IPS-15b (cell line): ENCODE results near the gene BSCL2.
"Not testable (repeated sequence)": the region's sequence is repeated elsewhere in the genome, so short reads cannot be mapped to it uniquely, and the experiment has no call there.

Source experiments
- H3K27me3 ChIP-seq: one replicate; pipeline ENCODE4 v1.6.1; 2013; ENCODE audit warnings: low read length; ENCODE audit not compliant: control insufficient read depth, insufficient read depth
- H3K36me3 ChIP-seq: one replicate; pipeline ENCODE4 v1.6.1; 2013; ENCODE audit warnings: low read length; ENCODE audit not compliant: control insufficient read depth, insufficient read depth
- H3K4me1 ChIP-seq: one replicate; pipeline ENCODE4 v1.6.1; 2013; ENCODE audit warnings: mild to moderate bottlenecking, low read length; ENCODE audit not compliant: control insufficient read depth, insufficient read depth
- H3K4me3 ChIP-seq: one replicate; pipeline ENCODE4 v1.5.1; 2013; ENCODE audit warnings: low read depth, low read length
- H3K9ac ChIP-seq: one replicate; pipeline ENCODE4 v1.6.1; 2013; ENCODE audit warnings: low read depth, mild to moderate bottlenecking, low read length
- H3K9me3 ChIP-seq: one replicate; pipeline ENCODE4 v1.6.1; 2013; ENCODE audit warnings: mild to moderate bottlenecking, low read length; ENCODE audit not compliant: control insufficient read depth, insufficient read depth

BSCL2 gene

GRCh38 chr11:62703921-62704320 lies 3.3 kb downstream of the BSCL2 start:
- not testable (repeated sequence) for H3K27me3 ChIP-seq, H3K9ac ChIP-seq, H3K4me1 ChIP-seq, H3K4me3 ChIP-seq, H3K36me3 ChIP-seq, H3K9me3 ChIP-seq

- no peaks in the 10 kb centered on the region for H3K27me3 ChIP-seq
- H3K9ac ChIP-seq, result no peak overlapping the region
- H3K4me1 ChIP-seq, result no peaks in the 10 kb centered on the region
- H3K36me3 ChIP-seq, result peaks cover 5% of the 10 kb centered on the region
- H3K4me3 ChIP-seq, result no peak overlapping the region
- no peaks in the 10 kb centered on the region for H3K9me3 ChIP-seq
These were observed 5.0 kb downstream of the BSCL2 start for GRCh38 chr11:62702246-62702645.

GRCh38 chr11:62694455-62695167 lies 12.6 kb downstream of the BSCL2 start:
- Histone ChIP-seq H3K27me3 (no peaks in the 10 kb centered on the region), H3K4me1 (peaks cover under 1% of the 10 kb centered on the region), H3K4me3 (no peak overlapping the region), H3K9me3 (no peaks in the 10 kb centered on the region), H3K36me3 (peaks cover 19% of the 10 kb centered on the region), H3K9ac (no peak overlapping the region)

- not testable (repeated sequence) for H3K4me3 ChIP-seq, H3K27me3 ChIP-seq, H3K4me1 ChIP-seq, H3K9me3 ChIP-seq, H3K9ac ChIP-seq
- peaks cover 19% of the 10 kb centered on the region for H3K36me3 ChIP-seq
These were observed 13.6 kb downstream of the BSCL2 start for GRCh38 chr11:62693624-62694023.

- H3K9ac ChIP-seq, result no peak within 1 kb of the TSS
- no peaks in the 10 kb centered on the region for H3K9me3 ChIP-seq
- H3K4me3 ChIP-seq, result no peak within 1 kb of the TSS
- no peaks in the 10 kb centered on the region for H3K27me3 ChIP-seq
- peaks cover 4% of the 10 kb centered on the region for H3K4me1 ChIP-seq
- peaks cover 19% of the 10 kb centered on the region for H3K36me3 ChIP-seq
These were observed 17.6 kb downstream of the BSCL2 start, which contains the start of gene LRRN4CL for GRCh38 chr11:62689421-62690183. Gene LRRN4CL (minus strand): TSS chr11:62689530. CDS start chr11:62688508, 1,022 bp downstream.

GRCh38 chr11:62688491-62688890 lies 18.7 kb downstream of the BSCL2 start:
- H3K9me3 ChIP-seq, result no peaks in the 10 kb centered on the region
- no peaks in the 10 kb centered on the region for H3K27me3 ChIP-seq
- no peak overlapping the region for H3K4me3 ChIP-seq
- no peak overlapping the region for H3K9ac ChIP-seq
- H3K36me3 ChIP-seq, result peaks cover 15% of the 10 kb centered on the region
- peaks cover 4% of the 10 kb centered on the region for H3K4me1 ChIP-seq

- no peaks in the 10 kb centered on the region for H3K9me3 ChIP-seq
- no peaks in the 10 kb centered on the region for H3K27me3 ChIP-seq
- no peak overlapping the region for H3K4me3 ChIP-seq
- peak overlapping the region; percentile 24 for H3K9ac ChIP-seq
- H3K4me1 ChIP-seq, result peaks cover 4% of the 10 kb centered on the region
- H3K36me3 ChIP-seq, result peaks cover 13% of the 10 kb centered on the region
These were observed 19.5 kb downstream of the BSCL2 start for GRCh38 chr11:62687508-62688396.

GRCh38 chr11:62682518-62682917 lies 24.7 kb downstream of the BSCL2 start:
- no peak overlapping the region for H3K9ac ChIP-seq

GRCh38 chr11:62680825-62681240 lies 26.4 kb downstream of the BSCL2 start:
- no peak overlapping the region for H3K9ac ChIP-seq

More at GRCh38 chr11:62682518-62682917, 24.7 kb downstream of the BSCL2 start:
- Histone ChIP-seq H3K4me1 (peaks cover 3% of the 10 kb centered on the region), H3K36me3 (peaks cover 9% of the 10 kb centered on the region), H3K4me3 (no peak overlapping the region), H3K9me3 (no peaks in the 10 kb centered on the region), H3K27me3 (no peaks in the 10 kb centered on the region)

GRCh38 chr11:62678770-62679696 lies 28.2 kb downstream of the BSCL2 start, which contains the start of gene UBXN1:
Gene UBXN1 (minus strand): TSS chr11:62679073. CDS start chr11:62678923, 150 bp downstream.
- peaks cover 5% of the 10 kb centered on the region for H3K4me1 ChIP-seq
- H3K9me3 ChIP-seq, result no peaks in the 10 kb centered on the region
- peaks cover 16% of the 10 kb centered on the region for H3K36me3 ChIP-seq
- peak within 1 kb of the TSS; percentile 89 for H3K9ac ChIP-seq
- no peaks in the 10 kb centered on the region for H3K27me3 ChIP-seq
- H3K4me3 ChIP-seq, result peak within 1 kb of the TSS; percentile 96

More at GRCh38 chr11:62680825-62681240, 26.4 kb downstream of the BSCL2 start:
- H3K4me3 ChIP-seq, result no peak overlapping the region
- peaks cover 5% of the 10 kb centered on the region for H3K4me1 ChIP-seq
- peaks cover 16% of the 10 kb centered on the region for H3K36me3 ChIP-seq
- H3K27me3 ChIP-seq, result no peaks in the 10 kb centered on the region
- no peaks in the 10 kb centered on the region for H3K9me3 ChIP-seq
